Glutamatergic neuron (in vitro differentiated cells): ENCODE measurements around the gene BICDL2. TPM values are rescaled to one million over a fixed set of nuclear protein-coding genes. Genes with fewer than 3 reads are reported as not detected.
A peak's percentile ranks its signal among the peaks of the same experiment; 100 is the strongest.

Experiments
- DNase-seq: peaks from one replicate; pipeline ENCODE4 v3.0.0; 2022
- H3K27ac Mint-ChIP-seq: one replicate; pipeline ENCODE4 v1.8.0; 2020; ENCODE audit warnings: mild to moderate bottlenecking, mixed read lengths, inconsistent platforms; ENCODE audit not compliant: unreplicated experiment
- H3K27me3 Mint-ChIP-seq: one replicate; pipeline ENCODE4 v1.8.0; 2020; ENCODE audit warnings: mild to moderate bottlenecking, moderate library complexity, mixed read lengths, inconsistent platforms; ENCODE audit not compliant: unreplicated experiment
- H3K36me3 Mint-ChIP-seq: one replicate; pipeline ENCODE4 v1.8.0; 2020; ENCODE audit warnings: mild to moderate bottlenecking, mixed read lengths, inconsistent platforms; ENCODE audit not compliant: unreplicated experiment
- H3K4me1 Mint-ChIP-seq: one replicate; pipeline ENCODE4 v1.8.0; 2020; ENCODE audit warnings: mild to moderate bottlenecking, low read depth, mixed read lengths, inconsistent platforms; ENCODE audit not compliant: unreplicated experiment
- H3K4me3 Mint-ChIP-seq: one replicate; pipeline ENCODE4 v1.8.0; 2020; ENCODE audit warnings: mild to moderate bottlenecking, mixed read lengths, inconsistent platforms; ENCODE audit not compliant: unreplicated experiment
- H3K9me3 Mint-ChIP-seq: one replicate; pipeline ENCODE4 v1.8.0; 2020; ENCODE audit warnings: mild to moderate bottlenecking, moderate library complexity, mixed read lengths, inconsistent platforms; ENCODE audit not compliant: unreplicated experiment
- total RNA-seq: library from RNA; stranded (reverse); fragmentation: NEBNext Ultra II Directional; extraction: Animal tissue kit (Norgen Biotek cat#: 25700); gene quantifications from one replicate; pipeline ENCODE4 v1.2.1, GENCODE V29; 2021; ENCODE audit not compliant: unreplicated experiment
- TF ChIP-seq, protein P1 (sequence below): fragments of 200-600 bp; sonication (generic); IDR thresholded peaks from one replicate; pipeline ENCODE4 v1.5.0; 2021; ENCODE audit not compliant: partially characterized antibody, unreplicated experiment

The BICDL2 gene
- total RNA-seq, 1 donor from 2014 or later, result not detected

DNA sequence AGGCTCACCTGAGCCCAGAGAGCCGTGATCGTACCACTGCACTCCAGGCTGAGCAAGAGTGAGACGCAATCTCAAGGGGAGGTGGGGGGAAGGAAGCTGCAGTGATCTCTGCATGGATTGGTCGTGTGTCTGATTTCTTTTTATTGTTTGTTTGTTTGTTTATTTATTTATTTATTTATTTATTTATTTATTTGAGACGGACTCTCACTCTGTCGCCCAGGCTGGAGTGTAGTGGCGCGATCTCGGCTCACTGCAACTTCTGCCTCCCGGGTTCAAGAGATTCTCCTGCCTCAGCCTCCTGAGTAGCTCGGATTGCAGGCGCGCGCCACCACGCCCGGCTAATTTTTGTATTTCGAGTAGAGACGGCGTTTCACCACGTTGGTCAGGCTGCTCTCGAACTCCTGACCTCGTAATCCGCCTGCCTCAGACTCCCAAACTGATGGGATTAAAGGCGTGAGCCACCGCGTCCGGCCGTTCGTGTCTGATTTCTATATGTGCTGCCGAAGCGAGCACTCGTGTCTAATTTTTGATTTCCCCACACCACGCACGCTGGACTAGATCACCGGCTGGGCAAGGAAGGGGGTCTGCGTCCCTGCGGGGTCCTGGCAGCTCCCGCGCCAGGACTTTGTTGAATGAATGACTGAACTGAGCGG, 17.0 kb downstream of the BICDL2 start:
- peaks cover 2% of the 10 kb centered on the region for H3K9me3 Mint-ChIP-seq
- TF ChIP-seq, protein P1, sequence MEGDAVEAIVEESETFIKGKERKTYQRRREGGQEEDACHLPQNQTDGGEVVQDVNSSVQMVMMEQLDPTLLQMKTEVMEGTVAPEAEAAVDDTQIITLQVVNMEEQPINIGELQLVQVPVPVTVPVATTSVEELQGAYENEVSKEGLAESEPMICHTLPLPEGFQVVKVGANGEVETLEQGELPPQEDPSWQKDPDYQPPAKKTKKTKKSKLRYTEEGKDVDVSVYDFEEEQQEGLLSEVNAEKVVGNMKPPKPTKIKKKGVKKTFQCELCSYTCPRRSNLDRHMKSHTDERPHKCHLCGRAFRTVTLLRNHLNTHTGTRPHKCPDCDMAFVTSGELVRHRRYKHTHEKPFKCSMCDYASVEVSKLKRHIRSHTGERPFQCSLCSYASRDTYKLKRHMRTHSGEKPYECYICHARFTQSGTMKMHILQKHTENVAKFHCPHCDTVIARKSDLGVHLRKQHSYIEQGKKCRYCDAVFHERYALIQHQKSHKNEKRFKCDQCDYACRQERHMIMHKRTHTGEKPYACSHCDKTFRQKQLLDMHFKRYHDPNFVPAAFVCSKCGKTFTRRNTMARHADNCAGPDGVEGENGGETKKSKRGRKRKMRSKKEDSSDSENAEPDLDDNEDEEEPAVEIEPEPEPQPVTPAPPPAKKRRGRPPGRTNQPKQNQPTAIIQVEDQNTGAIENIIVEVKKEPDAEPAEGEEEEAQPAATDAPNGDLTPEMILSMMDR, result no peak
- peak overlapping the region; percentile 82 for H3K4me3 Mint-ChIP-seq
- H3K4me1 Mint-ChIP-seq, result peaks cover 14% of the 10 kb centered on the region
- DNase-seq, result no peak
- peaks cover 14% of the 10 kb centered on the region for H3K27me3 Mint-ChIP-seq
- peak overlapping the region; percentile 55 for H3K27ac Mint-ChIP-seq
- H3K36me3 Mint-ChIP-seq, result no peaks in the 10 kb centered on the region

DNA sequence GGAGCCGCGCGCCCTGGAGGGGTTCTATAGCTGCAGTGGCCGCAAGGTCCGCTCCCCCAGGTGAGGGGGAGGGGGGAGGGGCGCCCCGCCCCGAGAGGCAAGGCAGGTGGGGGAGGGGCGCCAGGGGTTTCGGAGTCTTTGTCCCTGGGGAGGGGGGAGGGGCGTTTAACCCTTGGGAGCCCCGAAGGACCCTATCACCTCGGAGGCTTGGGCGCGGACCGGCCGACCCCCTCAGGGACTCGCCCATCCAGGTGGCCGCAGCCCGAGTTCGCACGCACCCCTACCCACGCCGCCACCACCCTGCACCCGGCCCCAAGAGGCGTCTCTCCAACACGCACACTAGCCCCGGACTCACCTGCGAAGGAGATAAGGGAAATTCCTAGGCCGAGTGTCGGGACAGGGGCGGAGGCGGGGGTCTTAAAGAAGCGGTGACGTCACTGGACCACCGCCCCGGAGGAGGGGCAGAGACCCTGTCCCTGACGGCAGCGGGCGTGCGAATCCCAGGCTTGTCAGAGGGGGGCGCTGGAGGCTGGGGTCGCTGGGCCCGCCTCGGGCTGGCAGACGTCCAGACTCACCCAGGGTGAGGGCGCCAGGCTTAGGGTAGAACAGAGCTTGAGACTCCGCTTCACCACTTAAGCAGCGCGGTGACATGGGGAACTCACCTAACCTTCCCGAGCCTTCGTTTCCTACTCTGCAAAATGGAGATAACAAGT, 18.8 kb downstream of the BICDL2 start, which contains the start of gene CLDN6:
CLDN6 (minus strand) TSS at position 390 of the 713 bp plus-strand sequence. CDS start 2,162 bp downstream, outside the sequence.
- H3K4me1 Mint-ChIP-seq, result peaks cover 9% of the 10 kb centered on the region
- TF ChIP-seq, protein P1, result peak; percentile 70
- H3K36me3 Mint-ChIP-seq, result no peaks in the 10 kb centered on the region
- peak within 1 kb of the TSS; percentile 90 for H3K4me3 Mint-ChIP-seq
- peak; percentile 90 for DNase-seq
- H3K27me3 Mint-ChIP-seq, result peaks cover 19% of the 10 kb centered on the region
- H3K27ac Mint-ChIP-seq, result peak within 1 kb of the TSS; percentile 78
- peaks cover 2% of the 10 kb centered on the region for H3K9me3 Mint-ChIP-seq

DNA sequence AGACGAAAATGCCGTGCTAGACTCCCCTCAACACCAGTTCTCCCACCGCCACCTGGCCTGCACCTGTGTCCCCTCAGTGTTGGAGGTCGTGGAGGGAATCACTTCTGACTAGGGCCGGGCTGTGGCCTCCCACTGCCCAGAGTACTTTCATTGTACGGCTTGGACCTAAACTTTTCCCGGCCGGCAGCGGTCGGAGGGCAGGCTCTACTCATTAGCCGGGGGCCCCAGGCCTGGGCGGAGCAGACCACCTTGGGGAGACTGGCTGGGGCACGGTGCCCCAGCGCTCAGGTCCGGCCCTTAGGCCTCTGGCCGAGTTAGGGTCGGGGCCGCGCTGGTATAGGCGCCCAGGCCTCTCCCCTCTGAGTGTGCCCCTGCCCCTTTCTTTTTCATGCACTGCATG, 19.4 kb downstream of the BICDL2 start:
- H3K9me3 Mint-ChIP-seq, result peaks cover 2% of the 10 kb centered on the region
- peak overlapping the region; percentile 76 for H3K4me3 Mint-ChIP-seq
- H3K27ac Mint-ChIP-seq, result no peak overlapping the region
- TF ChIP-seq, protein P1, result no peak
- no peaks in the 10 kb centered on the region for H3K36me3 Mint-ChIP-seq
- peaks cover 7% of the 10 kb centered on the region for H3K4me1 Mint-ChIP-seq
- no peak for DNase-seq
- H3K27me3 Mint-ChIP-seq, result peaks cover 19% of the 10 kb centered on the region

GRCh38 chr16:3015865-3016521, 20.8 kb downstream of the BICDL2 start:
- Mint-ChIP-seq H3K4me1 (no peaks in the 10 kb centered on the region), H3K4me3 (no peak overlapping the region), H3K9me3 (peaks cover 5% of the 10 kb centered on the region), H3K27me3 (peaks cover 16% of the 10 kb centered on the region), H3K27ac (no peak overlapping the region), H3K36me3 (no peaks in the 10 kb centered on the region)
- TF ChIP-seq, protein P1, result no peak
- no peak for DNase-seq

DNA sequence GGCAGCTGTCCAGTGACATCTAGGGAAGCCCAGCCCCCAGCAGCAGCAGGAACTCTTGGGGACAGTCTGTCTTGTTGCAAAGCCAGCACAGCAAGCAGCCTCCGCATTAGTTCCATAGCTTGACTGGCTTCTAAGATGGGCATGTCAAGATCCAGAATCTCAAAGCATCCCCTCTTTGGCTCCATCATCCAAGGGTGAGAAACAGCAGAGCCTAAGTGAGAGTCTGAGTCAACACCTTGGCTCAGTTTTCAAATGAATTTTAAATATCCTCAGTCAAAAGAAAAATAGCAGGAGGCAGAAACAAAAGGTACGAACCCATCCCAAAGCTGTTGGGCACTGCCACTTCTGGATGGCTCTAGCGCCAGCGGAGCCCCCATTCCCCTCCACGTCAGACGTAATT, 21.8 kb downstream of the BICDL2 start:
- Mint-ChIP-seq H3K27ac (no peak overlapping the region), H3K4me3 (peak overlapping the region; percentile 15), H3K27me3 (peaks cover 16% of the 10 kb centered on the region), H3K36me3 (no peaks in the 10 kb centered on the region), H3K4me1 (no peaks in the 10 kb centered on the region), H3K9me3 (peaks cover 4% of the 10 kb centered on the region)
- TF ChIP-seq, protein P1, result no peak
- DNase-seq, result no peak
